SK-N-SH (cell line): Measurements from ENCODE around the gene PCDHGA1.

ENCODE experiments used
- ELF1 ChIP-seq: IDR thresholded peaks from 2 replicates; pipeline ENCODE4 v1.4.0; 2012
- EP300 ChIP-seq, 2 experiments: IDR thresholded peaks; 2 replicates each; pipeline versions ENCODE4 v1.4.0 to v1.6.1; 2012; ENCODE audit warnings: borderline replicate concordance in 1 of 2, low read depth in 1 of 2, low read length in 1 of 2
- EZH2phosphoT487 ChIP-seq: fragments of 200-600 bp; sonication (generic); IDR thresholded peaks from 2 replicates; pipeline ENCODE4 v1.6.1; 2017; ENCODE audit warnings: low read depth, mixed run types, mild to moderate bottlenecking, antibody characterized with exemption, moderate library complexity, borderline replicate concordance
- FOXM1 ChIP-seq: IDR thresholded peaks from 2 replicates; pipeline ENCODE4 v1.4.0; 2012; ENCODE audit warnings: low read depth, mild to moderate bottlenecking
- GABPA ChIP-seq: IDR thresholded peaks from 2 replicates; pipeline ENCODE4 v1.4.0; 2012; ENCODE audit warnings: low read depth, mild to moderate bottlenecking
- NRF1 ChIP-seq: IDR thresholded peaks from 2 replicates; pipeline ENCODE4 v1.6.1; 2012; ENCODE audit warnings: low read depth, mild to moderate bottlenecking, low read length
- POLR2AphosphoS5 ChIP-seq: IDR thresholded peaks from 2 replicates; pipeline ENCODE4 v1.6.1; 2012; ENCODE audit warnings: low read depth, low read length
- RAD21 ChIP-seq: IDR thresholded peaks from 2 replicates; pipeline ENCODE4 v1.6.1; 2012; ENCODE audit warnings: mild to moderate bottlenecking, low read length
- REST ChIP-seq: IDR thresholded peaks from 2 replicates; pipeline ENCODE4 v1.6.1; 2012; ENCODE audit warnings: mild to moderate bottlenecking, low read depth, low read length, moderate library complexity
- SIN3A ChIP-seq: IDR thresholded peaks from 2 replicates; pipeline ENCODE4 v1.6.1; 2012; ENCODE audit warnings: low read depth, mild to moderate bottlenecking, low read length, moderate library complexity, borderline replicate concordance
- TF ChIP-seq, protein P1 (sequence below): fragments of 200-600 bp; sonication (generic); IDR thresholded peaks from 2 replicates; pipeline ENCODE4 v1.6.1; 2017; ENCODE audit warnings: antibody characterized with exemption, mild to moderate bottlenecking, moderate library complexity
- TF ChIP-seq, protein P2 (sequence below): IDR thresholded peaks from 2 replicates; pipeline ENCODE4 v1.4.0; 2012; ENCODE audit warnings: low read depth

GRCh38 chr5:141359790-141360426 is 29.6 kb downstream of the PCDHGA1 start, which contains the start of gene PCDHGB2:
- TF ChIP-seq, protein P1, sequence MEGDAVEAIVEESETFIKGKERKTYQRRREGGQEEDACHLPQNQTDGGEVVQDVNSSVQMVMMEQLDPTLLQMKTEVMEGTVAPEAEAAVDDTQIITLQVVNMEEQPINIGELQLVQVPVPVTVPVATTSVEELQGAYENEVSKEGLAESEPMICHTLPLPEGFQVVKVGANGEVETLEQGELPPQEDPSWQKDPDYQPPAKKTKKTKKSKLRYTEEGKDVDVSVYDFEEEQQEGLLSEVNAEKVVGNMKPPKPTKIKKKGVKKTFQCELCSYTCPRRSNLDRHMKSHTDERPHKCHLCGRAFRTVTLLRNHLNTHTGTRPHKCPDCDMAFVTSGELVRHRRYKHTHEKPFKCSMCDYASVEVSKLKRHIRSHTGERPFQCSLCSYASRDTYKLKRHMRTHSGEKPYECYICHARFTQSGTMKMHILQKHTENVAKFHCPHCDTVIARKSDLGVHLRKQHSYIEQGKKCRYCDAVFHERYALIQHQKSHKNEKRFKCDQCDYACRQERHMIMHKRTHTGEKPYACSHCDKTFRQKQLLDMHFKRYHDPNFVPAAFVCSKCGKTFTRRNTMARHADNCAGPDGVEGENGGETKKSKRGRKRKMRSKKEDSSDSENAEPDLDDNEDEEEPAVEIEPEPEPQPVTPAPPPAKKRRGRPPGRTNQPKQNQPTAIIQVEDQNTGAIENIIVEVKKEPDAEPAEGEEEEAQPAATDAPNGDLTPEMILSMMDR, result peak; percentile 54
- TF ChIP-seq EP300 (IDR thresholded peaks at IDR 0.05; ENCODE audit: borderline replicate concordance in 1 of 2, low read depth in 1 of 2, low read length in 1 of 2) (no peak), POLR2AphosphoS5 (no peak), EZH2phosphoT487 (no peak), NRF1 (no peak), FOXM1 (no peak), SIN3A (no peak), REST (no peak), GABPA (no peak), ELF1 (no peak), RAD21 (peak; percentile 65)
- TF ChIP-seq, protein P2, sequence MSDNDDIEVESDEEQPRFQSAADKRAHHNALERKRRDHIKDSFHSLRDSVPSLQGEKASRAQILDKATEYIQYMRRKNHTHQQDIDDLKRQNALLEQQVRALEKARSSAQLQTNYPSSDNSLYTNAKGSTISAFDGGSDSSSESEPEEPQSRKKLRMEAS, result no peak
